SH-SY5Y (cell line): Measurements from ENCODE around the gene IKZF5.

ENCODE experiments used
- GATA2 ChIP-seq: IDR thresholded peaks from 2 replicates; pipeline ENCODE4 v1.6.1; 2011; ENCODE audit warnings: mild to moderate bottlenecking, low read depth, low read length
- GATA3 ChIP-seq: IDR thresholded peaks from 2 replicates; pipeline ENCODE4 v1.6.1; 2011; ENCODE audit warnings: low read depth, mild to moderate bottlenecking, low read length, moderate library complexity

DNA sequence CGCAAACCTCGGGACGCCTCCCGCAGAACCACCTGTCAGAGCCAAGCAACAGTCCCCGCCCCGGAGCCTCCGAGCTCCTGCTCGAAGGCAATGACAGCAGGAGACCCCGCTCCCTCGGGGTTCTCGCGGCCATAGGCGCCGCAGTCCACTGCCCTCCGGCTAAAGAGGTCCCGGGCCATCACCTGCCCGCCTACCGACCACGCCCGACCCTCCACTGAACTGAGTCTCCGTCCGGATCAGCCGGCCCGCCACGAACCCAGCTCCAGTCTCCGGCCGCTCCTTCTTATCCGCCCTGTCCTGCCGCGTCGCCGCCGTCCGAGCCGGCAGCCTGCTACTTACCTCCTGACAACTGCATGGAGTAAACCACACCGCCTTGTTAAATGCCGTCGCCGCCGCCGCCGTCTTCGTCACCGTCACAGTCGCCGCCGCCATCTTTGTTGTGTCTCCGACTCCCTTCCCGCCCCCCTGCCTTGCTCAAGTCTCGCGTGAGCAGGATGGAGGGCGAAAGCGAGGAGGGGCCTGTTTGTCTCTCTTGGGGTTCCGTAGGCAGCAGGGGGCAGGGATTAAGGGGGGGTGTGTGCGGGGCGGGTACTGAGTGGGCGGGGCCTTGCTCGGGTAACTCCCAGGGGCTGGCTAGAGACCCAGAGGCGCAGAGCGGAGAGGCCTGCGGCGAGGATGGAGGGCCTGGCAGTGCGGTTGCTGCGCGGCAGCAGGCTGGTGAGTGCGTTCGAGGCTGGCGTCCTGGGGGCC is at the start of gene IKZF5, which contains the start of gene ACADSB:
- TF ChIP-seq GATA2, result no peak
- no peak for TF ChIP-seq GATA3
